HG02623 (cell line): ENCODE results near the gene GRK1.

Experiments used
- ATAC-seq: cut with Tn5 transposase; IDR thresholded peaks from one replicate; pipeline ENCODE4 v1.9.1; 2021; ENCODE audit warnings: moderate library complexity; ENCODE audit not compliant: unreplicated experiment

The GRK1 gene

GRCh38 chr13:113647351-113648215 is 19.4 kb upstream of the GRK1 start:
- no peak for ATAC-seq

GRCh38 chr13:113648216-113648610 is 18.8 kb upstream of the GRK1 start:
- ATAC-seq, result no peak

- ATAC-seq, result no peak
Observed at GRCh38 chr13:113649212-113649611, 17.8 kb upstream of the GRK1 start.

GRCh38 chr13:113650275-113650674 is 16.7 kb upstream of the GRK1 start:
- ATAC-seq, result no peak

- no peak for ATAC-seq
Observed at GRCh38 chr13:113650731-113651148, 16.3 kb upstream of the GRK1 start.

- no peak for ATAC-seq
Observed at GRCh38 chr13:113651511-113652403, 15.3 kb upstream of the GRK1 start.

- ATAC-seq, result no peak
Observed at GRCh38 chr13:113652404-113653263, 14.4 kb upstream of the GRK1 start.

- ATAC-seq, result no peak
Observed at GRCh38 chr13:113653264-113654174, 13.5 kb upstream of the GRK1 start.

- ATAC-seq, result no peak
Observed at GRCh38 chr13:113654175-113654560, 12.9 kb upstream of the GRK1 start.

- ATAC-seq, result no peak
Observed at GRCh38 chr13:113654591-113655345, 12.3 kb upstream of the GRK1 start.

GRCh38 chr13:113655346-113656002 is 11.5 kb upstream of the GRK1 start:
- ATAC-seq, result no peak

GRCh38 chr13:113656003-113656588 is 10.9 kb upstream of the GRK1 start:
- no peak for ATAC-seq

- ATAC-seq, result no peak
Observed at GRCh38 chr13:113656831-113657671, 10.0 kb upstream of the GRK1 start.

- ATAC-seq, result no peak
Observed at GRCh38 chr13:113657851-113658741, 8.9 kb upstream of the GRK1 start, which contains the start of gene ATP4B. TSS of gene ATP4B (minus strand) at chr13:113658198. CDS start at chr13:113658144, 54 bp downstream.

- ATAC-seq, result no peak
Observed at GRCh38 chr13:113658836-113659235, 8.2 kb upstream of the GRK1 start.

- no peak for ATAC-seq
Observed at GRCh38 chr13:113659337-113659736, 7.7 kb upstream of the GRK1 start.
